AG20443 (cell line): ENCODE results near the gene CNTN4.

Source experiments
- DNase-seq: peaks from one replicate; pipeline ENCODE4 v3.0.0; 2012; ENCODE audit warnings: low spot score, mixed read lengths

The CNTN4 gene

DNA sequence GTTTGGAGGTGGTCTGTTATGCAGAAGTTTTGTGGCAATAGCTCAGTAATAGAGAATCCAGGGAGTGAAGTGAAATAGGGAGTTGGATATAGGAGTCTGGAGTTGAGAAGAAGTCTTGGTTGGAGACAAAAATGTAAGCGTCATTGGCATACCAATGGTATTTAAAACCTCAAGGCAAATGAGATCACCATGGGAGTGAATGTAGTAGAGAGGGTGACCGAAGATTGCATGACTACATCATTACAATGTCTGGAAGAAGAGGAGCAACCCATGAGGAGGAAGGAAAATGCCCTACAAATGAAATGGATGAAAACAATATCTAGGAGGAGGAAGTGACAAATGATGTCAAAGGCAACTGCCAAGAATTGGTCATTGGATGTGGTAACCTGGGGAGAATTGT, 54.4 kb downstream of the CNTN4 start:
- DNase-seq: no peak

DNA sequence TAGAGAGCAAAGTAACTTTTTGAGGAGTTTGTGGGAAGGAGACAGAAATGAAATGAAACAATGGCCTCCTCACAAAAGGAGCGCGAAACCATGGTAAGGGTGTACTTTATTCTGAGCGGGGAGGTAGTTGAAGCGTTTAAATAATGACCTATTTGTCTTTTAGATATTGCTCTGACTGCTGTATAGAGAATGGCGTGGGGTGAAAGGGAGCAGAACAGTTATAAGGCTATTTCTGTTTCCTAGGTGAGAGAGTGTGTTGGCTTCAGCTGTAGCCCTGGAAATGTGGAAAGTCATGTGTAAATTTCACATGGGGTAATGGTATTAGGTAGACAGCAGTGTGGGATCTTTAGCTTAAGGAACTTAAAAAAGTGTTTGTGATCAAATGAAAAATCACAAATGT, 54.9 kb downstream of the CNTN4 start:
- no peak for DNase-seq

DNA sequence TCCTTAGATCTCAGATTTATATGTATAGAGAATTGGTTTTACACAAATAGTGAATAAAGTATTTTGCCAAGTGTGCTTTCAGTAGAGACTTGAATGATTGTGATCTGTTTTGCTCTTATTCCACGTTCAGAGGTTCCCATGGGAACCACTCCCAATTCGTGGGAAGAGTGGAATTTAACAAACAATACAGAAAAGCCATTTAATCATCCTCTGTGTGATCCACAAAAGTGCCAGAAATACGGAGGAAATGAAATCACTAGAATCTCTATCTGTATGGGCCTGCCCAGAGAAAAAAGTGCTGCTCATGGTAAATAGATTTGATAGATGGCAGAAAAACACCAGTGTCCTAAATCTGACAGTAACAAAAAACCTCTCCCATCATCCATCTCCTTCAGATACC, 56.0 kb downstream of the CNTN4 start:
- DNase-seq: no peak

DNA sequence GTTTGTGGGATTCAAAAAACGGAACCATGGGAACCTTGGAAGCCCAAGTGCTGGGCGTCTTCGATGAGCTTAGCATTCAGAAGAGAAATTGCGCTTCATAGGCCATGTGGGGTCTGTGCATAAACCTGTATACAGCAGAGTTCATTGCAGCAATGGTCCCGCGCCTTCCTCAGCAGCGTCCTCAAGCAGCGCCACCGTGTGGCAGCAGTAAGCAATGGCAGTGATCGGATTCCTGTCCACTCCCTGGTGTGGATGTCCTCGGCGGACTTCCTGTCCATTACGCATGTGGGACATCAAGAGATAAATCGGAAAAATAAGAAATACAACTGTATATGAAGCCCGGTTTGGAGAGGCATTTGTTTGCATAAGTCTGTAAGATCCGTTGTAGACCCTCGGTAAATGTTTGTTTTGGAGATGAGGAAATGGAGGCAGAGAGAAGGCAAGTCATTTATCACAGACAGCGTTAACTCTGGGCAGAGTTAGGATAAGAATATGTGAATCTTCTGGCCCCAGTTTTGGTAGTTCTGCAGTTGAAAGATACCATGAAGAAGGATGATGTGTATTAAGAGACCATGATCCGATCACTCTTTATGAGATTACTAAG, 57.7 kb downstream of the CNTN4 start:
- DNase-seq: no peak

DNA sequence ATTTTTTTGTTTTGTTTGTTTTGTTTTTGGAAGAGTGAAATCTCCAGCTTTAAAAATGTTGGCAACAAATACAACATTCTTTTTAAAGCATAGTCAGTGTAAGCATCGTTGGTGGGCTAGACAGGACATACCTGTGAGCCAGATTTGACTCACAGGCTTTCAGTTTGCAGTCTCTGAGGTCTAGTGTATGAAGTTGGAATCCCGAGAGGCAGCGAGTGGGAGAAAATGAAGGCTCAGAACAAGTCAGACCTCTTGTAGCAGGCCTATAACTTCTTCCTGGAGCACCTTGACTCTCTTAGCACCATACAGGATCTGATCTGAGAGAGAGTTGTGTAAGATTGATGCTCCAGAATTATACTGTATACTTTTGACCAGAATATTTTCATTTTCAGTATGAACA, 60.2 kb downstream of the CNTN4 start:
- DNase-seq: no peak

DNA sequence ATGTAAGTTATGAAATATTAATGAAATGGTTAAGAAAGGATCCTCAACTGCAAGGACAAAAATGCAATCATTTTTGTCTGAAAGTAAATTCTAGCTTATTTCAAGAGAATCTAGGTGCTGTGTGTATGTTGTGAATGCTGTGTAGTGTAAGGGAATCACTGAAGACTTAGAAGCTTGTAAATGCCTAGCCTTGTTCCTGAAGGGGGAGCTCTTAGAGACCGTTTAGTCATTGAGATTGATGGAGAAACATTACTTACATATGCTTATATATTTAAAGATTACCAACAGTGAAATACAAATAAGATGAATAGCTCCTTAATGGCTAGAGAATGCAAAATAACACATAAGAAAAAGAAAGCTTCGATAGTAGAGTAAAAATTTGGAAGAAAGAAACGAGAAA, 67.9 kb downstream of the CNTN4 start:
- DNase-seq: no peak

DNA sequence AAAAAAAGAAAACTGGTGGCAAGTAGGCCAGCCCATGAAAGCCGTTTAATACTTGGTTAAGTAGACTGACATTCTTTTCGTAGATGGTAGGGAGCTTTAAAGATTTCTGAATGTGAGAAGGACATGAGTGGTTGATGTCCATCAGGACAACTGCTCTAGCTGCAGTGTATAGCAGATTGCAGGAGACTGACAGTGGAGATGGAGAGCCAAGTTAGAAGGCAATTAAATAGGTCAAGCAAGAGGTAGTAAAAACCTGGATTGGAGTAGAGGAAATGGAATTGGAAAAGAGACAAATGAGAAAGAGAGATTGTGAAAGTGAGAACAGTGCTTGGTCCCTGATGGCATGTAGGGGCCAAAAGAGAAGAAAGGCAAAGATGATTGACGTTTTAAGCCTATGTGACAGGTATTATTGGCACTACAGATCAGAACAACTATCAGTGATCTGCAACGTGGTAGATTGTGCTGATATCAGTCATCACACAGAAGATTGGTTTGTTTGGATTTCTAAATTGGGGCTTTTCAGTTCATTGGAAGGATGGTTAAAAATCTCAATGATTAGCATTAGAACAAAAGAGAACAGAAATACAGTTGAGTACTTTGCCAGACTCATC, 74.0 kb downstream of the CNTN4 start:
- no peak for DNase-seq

DNA sequence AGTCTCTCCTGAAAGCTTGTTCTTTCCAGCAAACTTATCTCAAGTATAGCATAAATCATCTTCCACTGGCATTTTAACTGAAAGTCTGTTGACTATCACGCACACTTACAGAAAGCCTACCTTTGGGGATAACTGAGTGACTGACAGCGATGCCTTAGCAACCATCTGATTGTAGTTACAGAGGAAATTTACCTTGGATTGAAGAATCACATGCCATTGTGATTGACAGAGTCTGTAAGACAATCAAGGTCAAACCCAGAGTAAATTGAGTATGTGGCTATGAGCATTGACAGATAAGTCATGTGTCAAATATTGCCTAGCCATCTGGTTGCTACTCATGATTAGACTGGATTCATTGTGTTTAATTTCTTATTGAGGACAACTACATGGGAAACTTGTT, 82.0 kb downstream of the CNTN4 start:
- no peak for DNase-seq

DNA sequence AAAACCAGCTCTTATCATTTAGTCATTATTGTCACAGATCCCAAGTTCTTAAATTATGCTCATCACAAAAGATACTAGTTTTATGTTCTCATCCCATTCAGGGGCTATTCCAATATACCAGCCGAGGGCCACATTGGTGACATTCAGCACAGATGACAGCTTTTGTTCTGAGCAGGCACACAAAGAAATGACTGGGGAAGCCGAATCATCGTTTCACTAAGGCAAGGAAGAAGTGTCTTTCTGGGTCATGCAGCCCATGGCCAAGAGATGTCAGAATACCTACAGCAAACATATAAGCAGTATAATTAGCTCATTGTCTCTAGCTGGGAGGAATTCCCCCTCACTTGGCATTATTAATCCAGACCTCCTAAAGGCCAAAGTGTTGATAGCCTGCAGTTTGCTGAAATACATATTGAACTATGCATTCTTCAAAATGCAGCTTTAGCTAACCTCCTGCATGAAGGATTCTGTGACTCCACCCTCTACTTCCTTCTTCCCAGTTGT, 100.2 kb downstream of the CNTN4 start:
- DNase-seq: no peak

DNA sequence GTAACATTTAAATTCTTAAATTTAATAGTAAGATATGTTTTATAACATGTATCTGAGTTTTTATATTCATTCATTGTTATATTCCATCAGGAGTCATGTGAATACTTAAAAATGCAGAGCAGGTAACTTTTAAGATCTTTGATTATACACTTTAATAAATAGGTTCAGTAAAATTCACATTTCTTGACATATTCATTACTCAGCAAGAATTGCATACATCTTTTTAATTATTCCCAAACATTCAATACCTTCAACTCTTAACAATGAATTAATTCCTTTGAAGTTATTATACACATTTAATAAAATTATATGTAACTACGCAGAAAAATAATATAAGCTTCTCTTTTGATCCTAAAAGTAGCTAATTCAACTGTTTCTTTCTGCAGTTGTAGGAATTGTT, 105.4 kb downstream of the CNTN4 start:
- no peak for DNase-seq

DNA sequence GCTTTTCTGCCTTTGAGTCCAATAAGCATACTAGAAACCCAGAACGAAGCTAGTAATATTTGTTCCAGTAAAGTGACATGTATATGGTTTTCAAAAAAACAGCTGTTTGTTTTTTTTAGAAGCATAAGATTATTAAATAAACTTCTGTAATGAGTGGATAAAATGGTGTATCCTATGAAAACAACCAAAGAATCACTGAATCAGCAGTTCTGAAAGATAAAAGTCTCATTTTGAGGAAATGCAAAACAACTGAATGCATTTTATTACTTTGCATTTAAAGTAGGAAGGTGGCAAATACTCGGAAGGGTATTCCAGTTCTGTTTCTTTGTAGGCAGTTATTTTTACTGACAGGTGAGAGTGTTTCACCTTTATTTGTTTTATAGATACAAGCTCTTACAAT, 107.0 kb downstream of the CNTN4 start:
- DNase-seq: no peak

DNA sequence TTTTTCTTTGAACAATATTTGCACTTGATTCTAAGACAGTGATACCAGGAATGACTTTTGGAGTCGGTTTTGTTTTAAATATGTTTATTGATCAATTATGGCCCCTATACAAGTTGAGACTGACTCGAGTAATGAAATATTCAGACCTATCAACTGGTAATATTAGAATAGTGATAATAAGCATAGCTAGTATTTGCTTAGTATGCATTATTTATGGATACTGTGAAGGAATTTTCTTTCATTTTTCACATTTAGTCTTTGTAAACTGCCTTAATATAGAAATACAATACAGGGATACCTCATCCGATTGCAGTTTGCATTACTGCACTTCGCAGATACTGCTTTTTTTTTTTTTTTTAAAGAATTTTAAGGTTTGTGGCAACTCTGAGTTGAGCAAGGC, 107.9 kb downstream of the CNTN4 start:
- no peak for DNase-seq

DNA sequence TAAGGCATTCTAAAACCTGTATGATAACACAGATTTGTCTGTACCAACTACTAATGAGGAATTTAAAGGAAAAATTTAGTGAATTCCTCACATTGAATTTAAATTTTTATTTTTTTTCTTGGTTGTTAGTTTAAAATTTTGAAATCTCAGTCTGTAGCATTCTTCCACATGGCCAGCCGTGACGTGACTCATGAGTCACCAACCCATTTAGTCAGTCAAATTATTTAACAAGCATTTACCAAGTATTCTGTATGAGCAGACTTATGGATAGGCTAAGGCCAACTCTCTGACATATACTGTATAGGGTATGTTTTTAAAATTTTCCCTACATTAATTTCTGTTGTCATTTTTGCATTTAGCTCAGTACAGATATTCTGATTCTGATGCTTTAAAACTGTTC, 112.9 kb downstream of the CNTN4 start:
- no peak for DNase-seq

DNA sequence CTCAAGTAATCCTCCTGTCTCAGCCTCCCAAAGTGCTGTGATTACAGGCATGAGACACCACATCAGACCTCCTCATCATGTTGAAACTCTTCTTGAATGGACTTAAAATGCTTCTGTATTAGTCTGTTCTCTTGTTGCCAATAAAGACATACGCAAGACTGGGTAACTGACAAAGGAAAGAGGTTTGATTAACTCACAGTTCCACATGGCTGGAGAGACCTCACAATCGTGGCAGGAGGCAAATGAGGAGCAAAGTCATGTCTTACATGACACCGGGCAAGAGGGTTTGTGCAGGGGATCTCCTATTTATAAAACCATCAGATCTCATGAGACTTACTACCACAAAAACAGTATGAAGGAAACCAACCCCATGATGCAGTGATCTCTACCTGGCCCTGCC, 113.5 kb downstream of the CNTN4 start:
- no peak for DNase-seq

DNA sequence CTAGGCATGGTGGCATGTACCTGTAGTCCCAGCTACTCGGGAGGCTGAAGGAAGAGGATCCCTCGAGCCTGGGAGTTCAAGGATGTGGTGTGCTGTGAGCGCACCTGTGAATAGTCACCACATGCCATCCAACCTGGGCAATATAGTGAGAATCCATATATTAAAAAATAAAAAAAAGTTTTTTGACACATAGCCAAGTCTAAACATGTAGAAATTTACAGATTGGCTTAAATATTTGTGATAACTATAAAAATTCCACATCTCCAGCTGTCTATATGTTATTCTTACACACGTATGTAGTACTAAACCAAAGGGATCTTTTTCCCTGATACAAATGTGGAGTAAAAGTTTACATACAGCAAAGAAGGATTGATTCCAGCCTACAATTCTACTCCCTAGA, 119.7 kb downstream of the CNTN4 start:
- DNase-seq: no peak

DNA sequence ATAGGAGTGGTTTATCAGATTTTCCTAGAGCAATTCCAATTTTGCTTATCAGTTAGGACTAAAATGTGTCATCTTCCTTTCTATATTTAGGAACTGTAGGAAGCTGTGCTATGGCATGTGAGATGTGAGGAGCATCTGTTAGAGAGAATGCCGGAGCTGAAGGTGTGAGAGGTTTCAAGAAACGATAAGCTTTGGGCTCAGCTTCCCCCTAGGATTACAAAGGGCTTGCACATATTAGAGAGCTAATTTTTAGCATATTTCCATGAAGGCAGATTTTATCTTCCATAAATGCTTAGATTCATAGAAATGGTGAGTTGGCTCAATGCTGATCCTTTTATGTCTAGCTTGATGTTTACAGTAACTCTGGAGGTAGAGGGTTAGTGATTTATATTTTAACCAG, 120.2 kb downstream of the CNTN4 start:
- DNase-seq: no peak

DNA sequence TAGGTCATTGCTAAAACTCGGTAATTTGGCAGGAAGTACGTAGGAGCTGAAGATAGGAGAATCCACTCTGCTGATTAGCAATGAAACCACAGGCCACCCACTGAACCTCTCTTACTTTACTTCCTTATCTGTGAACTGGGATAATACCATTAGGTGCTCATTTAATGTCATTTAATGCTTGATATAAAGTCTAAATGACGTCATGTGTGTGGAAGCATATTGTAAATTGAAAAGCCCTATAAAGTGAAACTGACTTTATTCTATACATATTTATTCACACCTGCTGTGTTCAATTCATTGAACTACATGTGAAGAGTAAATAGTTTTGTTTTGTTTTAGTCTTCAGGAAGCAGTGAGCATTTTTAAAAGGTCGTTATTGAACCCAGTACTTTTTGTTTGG, 137.5 kb downstream of the CNTN4 start:
- DNase-seq: no peak

DNA sequence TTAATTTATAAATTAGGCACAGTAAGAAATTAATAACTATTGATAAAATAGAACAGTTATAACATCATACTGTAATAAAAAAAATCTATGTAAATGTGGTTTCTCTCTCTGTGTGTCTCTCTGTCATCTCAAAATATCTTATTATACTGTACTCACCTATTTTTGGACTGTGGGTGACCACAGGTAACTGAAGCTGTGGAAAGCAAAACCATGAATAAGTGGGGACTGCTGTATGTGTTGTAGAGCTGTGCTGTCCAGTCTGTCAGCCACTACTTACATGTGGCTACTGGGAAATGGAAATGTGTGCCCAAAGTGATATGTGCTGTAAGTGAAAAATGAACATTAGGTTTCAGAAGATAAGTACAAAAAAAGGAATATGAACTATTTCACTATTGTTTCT, 145.5 kb downstream of the CNTN4 start:
- no peak for DNase-seq

DNA sequence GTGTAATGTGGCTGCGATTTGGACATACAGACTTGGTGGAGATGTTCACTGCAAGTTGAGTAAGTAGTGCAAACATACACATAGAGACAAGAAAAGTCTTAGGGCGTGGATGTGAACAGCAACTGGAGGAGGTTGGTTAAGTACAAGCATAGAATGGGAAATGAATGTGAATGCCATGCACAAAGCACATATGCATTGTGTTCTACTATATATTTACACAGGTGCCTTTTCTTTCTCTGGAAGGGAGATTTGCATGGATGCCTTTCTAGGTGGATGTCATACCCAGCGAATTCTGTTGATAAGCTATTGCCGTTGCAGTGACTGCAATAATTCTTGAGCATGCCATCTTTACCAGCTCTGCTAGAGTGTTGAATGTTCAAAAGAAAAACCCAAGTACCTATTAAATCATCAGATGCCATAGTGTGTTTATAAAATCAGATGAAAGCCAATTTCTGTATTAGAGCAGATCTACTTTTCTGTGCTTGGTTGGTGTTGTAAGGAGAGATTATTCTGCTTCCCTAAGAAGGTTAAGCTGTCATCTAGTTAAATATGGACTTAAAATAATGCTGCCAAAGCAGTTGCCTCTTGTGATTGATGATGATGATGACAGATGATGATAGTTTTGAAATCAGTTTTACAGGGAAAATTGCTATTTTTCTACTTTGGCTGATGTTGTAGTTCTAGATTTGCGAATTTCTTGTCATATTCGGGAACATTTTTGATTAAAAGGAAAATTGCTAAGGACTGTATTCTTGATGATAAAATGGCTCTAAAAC, 148.4 kb downstream of the CNTN4 start:
- no peak for DNase-seq

DNA sequence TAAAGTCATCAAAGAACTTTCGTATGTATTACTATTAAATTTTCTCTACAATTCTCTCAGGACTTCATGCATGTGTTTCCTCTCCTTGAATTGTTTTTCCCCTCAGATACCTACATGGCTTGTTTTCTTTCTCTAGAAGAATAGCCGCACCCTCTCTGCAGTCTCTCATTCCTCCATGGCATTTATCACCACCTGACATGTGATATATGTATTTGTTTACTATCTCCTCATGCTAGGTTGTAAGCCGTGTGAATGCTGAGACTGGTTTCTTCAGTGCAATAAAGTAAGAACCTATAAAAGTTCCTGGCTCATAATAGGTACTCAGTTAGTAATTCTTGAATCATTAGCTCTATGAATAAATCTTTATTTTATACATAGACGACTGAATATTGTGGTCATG, 149.2 kb downstream of the CNTN4 start:
- no peak for DNase-seq

DNA sequence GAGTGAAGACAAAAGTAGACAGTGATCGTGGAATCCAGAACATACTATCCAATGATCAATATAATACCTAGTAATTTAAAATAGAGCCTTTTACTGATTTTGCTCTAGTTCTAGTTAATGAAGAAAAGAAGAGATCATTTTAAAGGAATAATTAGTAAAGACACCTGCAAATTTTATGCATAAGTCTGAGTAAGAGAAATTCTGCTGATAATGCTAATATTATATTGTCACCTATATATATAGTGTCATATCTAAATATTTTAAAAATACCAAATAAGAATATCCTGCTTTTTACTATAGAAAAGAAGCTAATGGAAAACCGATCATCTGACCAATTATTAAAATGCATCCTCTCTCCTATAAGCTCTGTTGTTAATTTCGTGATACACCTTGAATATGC, 152.1 kb downstream of the CNTN4 start:
- no peak for DNase-seq

DNA sequence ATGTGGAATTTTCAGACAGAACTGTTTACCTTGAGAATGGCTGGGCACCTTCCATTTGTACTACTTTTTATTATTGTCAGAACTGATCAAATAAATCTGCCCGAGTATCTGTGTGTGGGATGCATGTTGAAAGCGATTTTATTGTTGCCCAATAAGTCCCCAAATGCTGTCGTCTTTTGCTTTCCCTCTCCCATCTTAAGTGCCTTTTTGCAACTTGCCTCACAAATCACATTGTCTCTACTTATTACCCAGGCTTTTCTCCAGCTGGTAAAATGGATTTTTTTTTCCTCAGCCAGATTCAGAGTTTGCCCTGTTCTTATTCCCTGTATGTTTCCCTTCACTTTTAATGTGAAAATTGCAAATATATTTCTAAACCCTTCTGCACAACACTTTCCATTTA, 163.1 kb downstream of the CNTN4 start:
- DNase-seq: no peak

DNA sequence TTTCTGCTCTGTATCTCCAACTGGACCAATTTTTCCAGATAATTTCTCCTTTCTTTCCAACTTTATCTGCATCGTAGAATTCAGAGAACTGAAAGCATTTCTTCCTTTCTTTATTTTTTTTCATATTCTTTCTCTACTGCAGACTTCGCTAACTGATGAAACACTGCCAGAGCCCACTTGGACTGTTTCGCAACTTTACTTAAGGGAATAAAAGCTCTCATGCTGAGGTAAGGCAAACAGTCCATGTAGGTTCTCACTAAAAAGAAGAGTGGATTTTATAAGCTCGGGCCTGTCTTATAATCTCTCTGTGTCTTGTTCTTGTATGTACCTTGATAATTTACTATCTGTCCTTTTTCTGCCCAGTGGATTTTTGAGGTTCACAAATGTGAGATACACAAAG, 163.5 kb downstream of the CNTN4 start:
- DNase-seq: no peak

DNA sequence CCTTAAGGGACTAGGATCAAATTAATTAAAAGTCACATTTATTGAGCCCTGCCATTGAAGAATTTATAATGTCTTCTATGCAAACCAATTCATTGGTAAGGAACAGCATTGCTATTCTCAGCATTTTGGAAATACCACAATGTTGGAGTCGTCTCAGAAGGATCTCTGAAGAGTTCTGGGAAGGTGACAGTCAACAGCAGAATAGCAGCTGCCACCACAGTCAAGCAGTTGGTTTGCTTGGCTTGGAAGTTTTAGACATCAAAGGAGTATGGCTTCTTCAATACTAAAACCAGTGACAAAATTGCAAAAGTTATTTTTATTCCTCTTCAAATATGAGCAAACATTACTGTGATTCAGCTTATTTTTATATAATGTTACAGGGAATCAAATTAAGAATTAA, 167.9 kb downstream of the CNTN4 start:
- DNase-seq: no peak
